ENCODE results near the gene ZNF394.
"Not testable (repeated sequence)": the region's sequence is repeated elsewhere in the genome, so short reads cannot be mapped to it uniquely, and the experiment has no call there.

Gene ZNF394

DNA sequence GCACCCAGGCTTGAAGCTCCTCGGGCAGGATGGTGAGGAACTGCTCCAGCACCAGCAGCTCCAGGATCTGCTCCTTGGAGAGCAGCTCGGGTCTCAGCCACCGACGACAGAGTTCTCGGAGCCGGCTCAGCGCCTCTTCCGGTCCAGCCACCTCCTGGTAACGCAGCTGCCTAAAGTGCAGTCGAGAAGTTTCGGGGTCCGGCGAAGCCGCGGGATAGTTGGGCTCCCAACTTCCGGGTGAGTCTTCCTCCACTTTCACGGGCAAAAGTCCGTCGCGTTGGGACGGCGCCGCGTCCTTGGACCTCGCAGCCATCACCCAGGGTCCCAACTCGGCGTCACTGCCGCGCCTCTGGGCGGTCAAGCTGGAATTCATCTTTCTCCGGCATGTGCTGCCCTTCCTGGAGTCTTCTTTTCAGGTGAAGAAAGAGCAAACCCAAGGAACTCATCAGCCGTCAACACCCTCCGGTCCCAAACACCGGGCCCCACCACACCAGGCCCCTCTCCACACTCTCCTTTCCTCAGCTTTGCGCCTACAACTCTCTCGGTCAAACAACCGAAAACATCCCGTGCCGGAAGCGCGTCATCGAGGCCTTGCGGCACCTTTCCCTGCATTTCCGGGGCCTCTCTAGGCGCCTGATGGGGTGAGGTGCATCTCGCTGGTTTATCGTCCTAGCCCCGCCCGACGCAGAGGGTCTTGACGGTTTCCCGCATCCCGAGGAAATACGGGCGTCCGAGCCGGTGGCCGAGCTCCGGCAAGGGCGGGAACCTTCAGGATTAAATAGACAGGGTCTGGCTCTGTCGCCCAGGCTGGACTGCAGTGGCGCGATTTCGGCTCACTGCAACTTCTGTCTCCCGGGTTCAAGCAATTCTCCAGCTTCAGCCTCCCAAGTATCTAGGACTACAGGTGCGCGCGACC lies at the start of gene ZNF394:
Gene ZNF394, minus strand, starts transcription at position 561 of the 916 bp plus-strand sequence. Its CDS starts 188 bp downstream, at position 373.
- peak within 1 kb of the TSS; percentile 66 for H3K4me3 ChIP-seq (ENCODE audit: low read depth, low read length)
- TF ChIP-seq, protein P1, sequence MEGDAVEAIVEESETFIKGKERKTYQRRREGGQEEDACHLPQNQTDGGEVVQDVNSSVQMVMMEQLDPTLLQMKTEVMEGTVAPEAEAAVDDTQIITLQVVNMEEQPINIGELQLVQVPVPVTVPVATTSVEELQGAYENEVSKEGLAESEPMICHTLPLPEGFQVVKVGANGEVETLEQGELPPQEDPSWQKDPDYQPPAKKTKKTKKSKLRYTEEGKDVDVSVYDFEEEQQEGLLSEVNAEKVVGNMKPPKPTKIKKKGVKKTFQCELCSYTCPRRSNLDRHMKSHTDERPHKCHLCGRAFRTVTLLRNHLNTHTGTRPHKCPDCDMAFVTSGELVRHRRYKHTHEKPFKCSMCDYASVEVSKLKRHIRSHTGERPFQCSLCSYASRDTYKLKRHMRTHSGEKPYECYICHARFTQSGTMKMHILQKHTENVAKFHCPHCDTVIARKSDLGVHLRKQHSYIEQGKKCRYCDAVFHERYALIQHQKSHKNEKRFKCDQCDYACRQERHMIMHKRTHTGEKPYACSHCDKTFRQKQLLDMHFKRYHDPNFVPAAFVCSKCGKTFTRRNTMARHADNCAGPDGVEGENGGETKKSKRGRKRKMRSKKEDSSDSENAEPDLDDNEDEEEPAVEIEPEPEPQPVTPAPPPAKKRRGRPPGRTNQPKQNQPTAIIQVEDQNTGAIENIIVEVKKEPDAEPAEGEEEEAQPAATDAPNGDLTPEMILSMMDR (IDR thresholded peaks at IDR 0.05; ENCODE audit: low read depth, low read length, missing control alignments), result no peak
- peak; percentile 84 for DNase-seq (ENCODE audit: low read depth)

DNA sequence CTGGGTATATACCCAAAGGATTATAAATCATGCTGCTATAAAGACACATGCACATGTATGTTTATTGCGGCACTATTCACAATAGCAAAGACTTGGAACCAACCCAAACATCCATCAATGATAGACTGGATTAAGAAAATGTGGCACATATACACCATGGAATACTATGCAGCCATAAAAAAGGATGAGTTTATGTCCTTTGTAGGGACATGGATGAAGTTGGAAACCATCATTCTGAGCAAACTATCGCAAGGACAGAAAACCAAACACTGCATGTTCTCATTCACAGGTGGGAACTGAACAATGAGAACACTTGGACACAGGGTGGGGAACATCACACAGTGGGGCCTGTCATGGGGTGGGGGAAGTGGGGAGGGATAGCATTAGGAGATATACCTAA lies 49.5 kb upstream of the ZNF394 start:
- H3K4me3 ChIP-seq (ENCODE audit: low read depth, low read length), result not testable (repeated sequence)

DNA sequence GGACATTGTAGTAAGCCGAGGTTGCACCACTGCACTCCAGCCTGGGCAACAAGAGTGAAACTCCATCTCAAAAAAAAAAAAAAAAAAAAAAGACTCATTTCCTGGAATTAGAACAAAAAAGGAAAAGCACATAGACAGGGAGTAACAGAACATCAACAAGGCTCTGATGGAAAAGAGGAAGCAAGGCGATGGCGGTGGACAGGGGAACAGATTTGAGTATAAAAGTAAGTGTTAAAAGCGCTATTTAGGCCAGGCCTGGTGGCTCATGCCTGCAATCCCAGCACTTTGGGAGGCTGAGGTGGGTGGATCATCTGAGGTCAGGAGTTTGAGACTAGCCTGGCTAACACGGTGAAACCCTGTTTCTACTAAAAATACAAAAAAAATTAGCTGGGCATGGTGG lies 45.2 kb upstream of the ZNF394 start:
- not testable (repeated sequence) for H3K4me3 ChIP-seq (ENCODE audit: low read depth, low read length); DNase-seq (ENCODE audit: low read depth)

More for the DNA sequence above, 49.5 kb upstream of the ZNF394 start:
- not testable (repeated sequence) for DNase-seq (ENCODE audit: low read depth)

DNA sequence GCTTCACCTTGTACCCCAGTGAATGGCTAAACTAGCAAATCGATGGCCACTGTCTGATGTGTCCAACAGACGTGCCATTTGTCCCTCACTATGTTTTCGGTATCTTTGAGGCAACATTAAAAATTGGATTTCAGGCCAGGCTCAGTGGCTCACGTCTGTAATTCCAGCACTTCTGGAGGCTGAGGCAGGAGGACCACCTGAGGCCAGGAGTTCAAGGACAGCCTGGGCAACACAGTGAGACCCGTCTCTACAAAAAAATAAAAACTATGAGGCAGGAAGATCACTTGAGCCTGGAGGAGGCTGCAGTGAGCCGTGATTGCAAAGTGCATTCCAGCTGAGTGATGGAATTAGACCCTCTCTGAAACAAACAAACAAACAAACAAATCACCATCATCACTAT lies 43.8 kb upstream of the ZNF394 start:
- TF ChIP-seq, protein P1 (IDR thresholded peaks at IDR 0.05; ENCODE audit: low read depth, low read length, missing control alignments), result no peak
- H3K4me3 ChIP-seq (ENCODE audit: low read depth, low read length), result no peak overlapping the region
- DNase-seq (ENCODE audit: low read depth), result no peak

DNA sequence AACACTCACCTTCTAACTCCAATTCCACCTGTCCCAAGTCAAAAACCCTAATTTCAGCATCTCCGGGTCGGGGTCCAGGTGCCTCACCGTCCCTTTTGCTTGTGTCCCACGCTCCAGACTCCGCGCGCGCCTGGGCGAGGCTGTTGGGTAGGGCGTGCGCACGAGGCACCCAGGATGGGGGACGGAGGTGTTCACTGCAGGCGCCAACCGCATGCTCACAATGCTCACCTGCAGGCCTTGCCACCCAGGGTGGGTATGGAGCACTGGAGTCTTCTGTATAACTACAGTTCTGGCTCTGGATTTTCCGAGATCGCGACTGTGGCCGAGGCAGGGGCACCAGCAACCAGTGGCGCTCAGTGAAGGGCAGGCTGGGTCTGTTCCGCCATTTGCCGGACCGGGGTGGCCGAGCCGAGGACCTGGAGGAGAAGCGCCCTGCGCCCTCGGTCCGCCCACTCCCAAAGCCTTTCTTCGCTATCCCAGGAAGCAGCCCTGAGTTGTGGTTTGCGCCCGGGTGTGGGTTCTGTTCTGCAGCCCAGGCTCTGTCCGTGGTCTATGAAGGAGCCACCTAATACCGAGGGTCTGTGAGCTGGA lies 43.1 kb upstream of the ZNF394 start:
- DNase-seq (ENCODE audit: low read depth), result no peak
- H3K4me3 ChIP-seq (ENCODE audit: low read depth, low read length), result no peak overlapping the region
- TF ChIP-seq, protein P1 (IDR thresholded peaks at IDR 0.05; ENCODE audit: low read depth, low read length, missing control alignments), result no peak

DNA sequence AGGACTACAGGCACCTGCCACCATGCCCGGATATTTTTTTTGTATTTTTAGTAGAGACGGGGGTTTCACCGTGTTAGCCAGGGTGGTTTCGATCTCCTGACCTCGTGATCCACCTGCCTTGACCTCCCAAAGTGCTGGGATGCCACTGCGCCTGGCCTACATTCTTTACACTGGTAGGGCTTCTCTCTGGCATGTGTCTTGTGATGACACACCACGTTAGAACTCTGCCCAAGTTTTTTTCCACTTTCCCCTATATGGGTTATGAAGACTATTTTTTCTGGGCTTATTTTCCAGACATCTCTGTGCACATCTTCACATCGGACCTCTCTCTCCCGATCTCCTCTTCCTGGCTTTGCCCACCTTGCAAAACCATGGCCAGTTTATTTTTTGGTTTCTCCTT lies 41.1 kb upstream of the ZNF394 start:
- TF ChIP-seq, protein P1 (IDR thresholded peaks at IDR 0.05; ENCODE audit: low read depth, low read length, missing control alignments), result no peak
- H3K4me3 ChIP-seq (ENCODE audit: low read depth, low read length), result no peak overlapping the region
- DNase-seq (ENCODE audit: low read depth), result no peak

DNA sequence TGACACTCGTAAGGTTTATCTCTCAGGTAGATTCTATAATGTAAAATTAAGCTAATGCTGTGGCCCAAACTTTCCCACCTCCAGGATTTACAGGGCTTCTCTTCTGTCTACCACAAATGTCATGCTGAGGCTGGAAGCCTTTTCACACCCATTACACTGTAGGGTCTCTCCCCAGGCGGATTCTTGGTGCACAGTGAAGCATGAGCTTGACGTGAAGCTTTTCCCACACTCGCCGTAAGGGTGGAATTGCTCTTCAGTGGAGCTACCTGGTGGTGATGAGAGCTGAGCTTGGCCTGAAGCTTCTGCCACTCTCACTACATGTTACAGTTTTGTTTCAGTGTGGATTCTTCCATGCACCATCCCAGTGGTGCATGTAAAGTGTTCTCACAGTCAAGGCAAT lies 40.5 kb upstream of the ZNF394 start:
- no peak for DNase-seq (ENCODE audit: low read depth)
- no peak overlapping the region for H3K4me3 ChIP-seq (ENCODE audit: low read depth, low read length)
- TF ChIP-seq, protein P1 (IDR thresholded peaks at IDR 0.05; ENCODE audit: low read depth, low read length, missing control alignments), result no peak
